ENCODE results near the gene MATN1.

MATN1 gene

DNA sequence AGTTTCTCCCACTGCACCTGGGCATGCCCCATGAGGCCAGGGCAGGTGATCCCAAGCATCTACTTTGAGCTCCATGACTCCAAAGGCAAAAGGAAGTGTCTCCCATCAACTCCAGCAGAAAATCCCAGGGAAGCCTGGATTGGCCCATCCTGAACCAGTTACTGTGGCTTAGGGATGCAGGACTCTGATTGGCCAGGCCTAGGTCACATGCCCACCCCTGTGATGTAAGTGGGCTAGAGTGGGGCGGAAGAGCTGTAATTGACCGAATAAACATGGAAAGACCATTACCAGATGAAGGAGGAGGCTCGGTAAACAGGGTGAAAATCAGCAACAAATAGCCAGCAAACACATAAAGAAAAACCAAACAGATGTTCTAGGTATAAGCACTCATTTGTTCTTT lies 45.2 kb downstream of the MATN1 start:
- no peak for DNase-seq

DNA sequence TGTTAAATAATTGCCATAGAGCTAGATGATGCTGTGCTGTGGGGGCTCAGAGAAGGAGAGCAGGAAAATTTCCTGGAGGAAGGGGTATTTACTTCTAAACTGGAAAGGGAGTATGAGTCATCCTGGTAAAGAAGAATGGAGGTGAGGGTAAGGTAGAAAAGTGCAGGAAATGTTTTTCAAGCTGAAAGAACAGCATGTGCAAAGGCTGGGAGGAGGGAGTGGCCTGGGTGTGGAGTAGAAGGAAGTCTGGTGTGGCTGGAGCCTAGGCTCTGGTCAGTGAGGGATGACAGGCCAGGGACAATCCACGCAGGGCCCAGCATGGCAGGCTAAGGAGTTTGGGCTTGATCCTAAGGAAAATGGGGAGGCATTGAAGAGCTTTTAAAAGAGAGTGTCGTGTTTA lies 45.9 kb downstream of the MATN1 start:
- DNase-seq: no peak

DNA sequence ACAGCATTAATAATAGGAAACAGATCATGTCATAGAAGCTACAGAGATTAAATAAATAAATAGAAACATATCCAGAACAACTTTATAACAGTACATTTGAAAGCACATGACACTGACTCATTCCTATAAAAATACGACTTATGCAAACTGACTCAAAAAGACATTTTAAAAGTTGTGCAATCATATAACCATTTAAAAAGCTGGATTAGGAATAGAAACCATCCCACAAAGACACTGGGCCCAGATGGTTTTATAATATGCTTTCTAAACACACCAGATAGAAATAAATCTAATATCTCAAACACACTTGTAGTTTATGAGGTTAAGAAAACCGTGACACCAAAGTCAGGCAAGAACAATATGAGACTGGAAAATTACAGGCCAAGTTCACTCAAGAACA lies 47.6 kb downstream of the MATN1 start:
- no peak for DNase-seq

DNA sequence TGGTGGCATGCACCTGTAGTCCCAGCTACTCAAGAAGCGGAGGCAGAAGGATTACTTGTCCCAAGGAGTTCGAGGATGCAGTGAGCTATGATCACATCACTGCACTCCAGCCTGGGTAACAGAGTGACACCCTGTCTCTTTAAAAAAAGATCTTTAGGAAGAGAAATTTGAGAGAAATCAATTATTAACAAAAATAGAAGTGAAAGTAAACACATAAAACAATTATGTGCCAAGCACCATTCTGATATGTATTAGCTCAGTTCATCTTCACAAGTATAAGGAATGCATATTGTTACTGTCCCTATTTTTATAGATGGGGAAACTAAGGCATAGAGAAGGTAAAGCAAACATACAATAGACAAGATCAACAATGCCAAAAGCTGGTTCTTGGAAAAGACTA lies 48.1 kb downstream of the MATN1 start:
- no peak for DNase-seq

DNA sequence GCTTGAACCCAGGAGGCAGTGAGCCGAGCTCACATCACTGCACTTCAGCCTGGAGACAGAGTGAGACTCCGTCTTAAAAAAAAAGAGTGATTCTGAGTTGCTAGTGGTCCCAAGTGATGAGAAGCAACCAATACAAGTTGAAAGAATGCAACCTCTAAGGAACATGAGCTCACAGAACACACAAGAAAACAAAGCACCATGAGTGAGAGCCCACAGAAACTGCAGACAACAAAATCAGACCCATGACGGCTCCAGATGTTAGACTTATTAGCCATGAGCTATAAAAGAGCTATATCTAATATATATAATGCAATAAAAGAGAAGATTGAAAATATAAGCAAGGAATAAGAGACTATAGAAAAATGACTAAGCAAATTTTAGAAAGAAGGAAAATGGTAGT lies 50.0 kb downstream of the MATN1 start:
- DNase-seq: no peak

DNA sequence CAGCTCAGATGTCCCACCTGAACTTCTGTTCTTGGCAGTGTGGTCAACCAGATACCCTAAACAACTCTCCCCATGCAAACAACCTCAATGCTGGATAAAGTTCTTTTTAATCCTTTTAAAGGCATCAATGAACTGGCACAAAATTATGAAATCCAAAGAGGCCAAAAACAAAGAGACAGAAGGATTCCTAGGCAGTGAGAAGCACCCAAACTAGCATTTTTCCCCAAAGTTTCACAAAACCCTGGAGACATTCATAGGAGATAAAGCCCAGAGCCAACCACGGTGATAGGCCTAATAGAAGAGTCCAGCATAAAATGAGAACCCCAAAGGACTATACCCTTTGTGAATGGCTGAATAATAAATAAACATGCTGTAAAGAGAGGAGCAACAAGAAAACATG lies 50.7 kb downstream of the MATN1 start:
- no peak for DNase-seq

DNA sequence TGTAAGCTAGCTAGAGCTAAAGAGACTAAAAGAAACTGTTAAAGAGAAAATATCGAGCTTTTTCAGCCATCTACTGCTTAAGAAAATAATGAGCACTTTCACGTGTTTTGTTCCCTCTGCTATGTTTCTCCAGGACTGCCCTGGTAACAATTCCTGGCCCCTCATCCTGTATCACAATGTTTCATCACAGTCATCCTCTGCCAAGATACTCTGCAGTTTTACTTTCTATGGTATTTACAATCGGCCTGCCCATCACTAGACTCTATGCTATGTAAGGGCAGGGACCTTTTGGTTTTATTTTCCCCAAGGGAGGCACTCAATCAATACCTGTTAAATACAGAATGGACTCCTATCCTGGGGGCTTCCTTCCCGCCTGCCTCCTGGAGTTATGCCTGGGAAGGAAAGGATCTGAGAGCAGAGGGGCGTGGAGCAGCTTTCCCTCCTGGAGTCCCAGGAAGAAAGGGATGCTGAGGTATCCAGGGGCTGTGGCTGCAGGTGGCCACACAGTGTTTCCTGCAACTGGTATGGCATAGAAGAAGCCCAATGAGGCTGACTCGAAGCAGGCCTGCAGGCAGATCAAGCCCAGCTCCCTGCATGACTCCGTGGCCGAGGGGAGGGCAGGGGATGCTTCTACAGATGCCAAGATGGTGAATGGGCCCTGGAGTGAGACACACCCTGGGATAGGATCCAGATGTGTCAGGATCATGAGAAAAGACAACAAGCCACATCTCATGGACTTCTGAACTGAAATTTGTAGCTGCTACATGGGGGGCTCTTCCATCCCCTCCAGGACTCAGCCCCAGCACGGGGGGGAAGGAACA lies 52.9 kb downstream of the MATN1 start:
- DNase-seq: no peak

DNA sequence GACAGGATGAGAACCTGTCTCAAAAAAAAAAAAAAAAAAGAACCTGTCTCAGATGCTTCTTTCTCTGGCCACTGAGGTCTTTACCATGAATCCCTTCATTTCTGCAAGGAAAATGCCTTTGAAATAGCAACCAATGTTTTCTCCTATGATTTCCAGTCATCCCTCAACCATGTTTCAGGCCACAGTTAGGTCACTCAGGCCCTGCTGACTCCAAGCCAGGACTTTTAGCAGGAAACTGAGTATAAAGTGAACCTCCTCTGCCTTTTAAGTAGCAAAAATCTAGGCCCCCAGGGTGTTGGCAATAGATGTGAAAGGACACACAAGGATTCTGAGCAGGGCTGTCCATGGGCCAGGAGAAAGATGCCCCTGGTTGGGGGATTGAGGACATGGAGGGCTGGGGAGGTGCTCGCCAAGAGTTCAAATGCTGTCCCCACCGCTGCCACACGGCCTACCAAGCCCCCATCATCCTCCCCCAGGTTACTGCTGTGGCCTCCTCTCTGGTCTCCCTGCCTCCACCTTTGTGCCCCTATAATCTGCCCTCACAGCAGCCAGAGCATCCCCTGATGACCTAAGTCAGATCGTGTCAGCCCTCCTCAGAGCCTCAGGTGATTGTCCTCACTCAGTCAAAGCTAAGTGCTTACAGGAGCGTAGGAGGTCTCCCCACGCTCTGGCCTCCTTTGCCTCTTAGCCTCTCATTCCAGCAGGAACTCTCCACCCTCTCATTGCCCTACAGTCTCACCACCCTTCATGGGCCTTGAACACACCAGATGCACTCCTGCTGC lies 54.6 kb downstream of the MATN1 start:
- DNase-seq: no peak

DNA sequence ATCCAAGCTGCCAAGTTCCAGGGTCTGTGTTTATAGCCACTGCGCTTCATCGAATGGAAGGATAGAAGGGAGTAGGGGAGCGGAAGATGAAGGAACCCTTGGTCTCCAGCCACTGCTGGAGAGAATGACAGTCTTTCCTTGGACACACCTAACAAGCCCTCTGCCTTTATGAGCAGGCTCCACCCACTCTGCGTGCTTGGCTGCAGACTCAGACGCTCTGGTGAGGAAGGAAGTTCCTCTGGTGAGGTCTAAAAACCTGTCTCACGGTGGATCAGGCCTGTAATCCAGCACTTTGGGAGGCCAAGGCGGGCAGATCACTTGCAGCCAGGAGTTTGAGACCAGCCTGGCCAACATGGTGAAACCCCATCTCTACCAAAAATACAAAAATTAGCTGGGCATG lies 55.4 kb downstream of the MATN1 start:
- DNase-seq: no peak

DNA sequence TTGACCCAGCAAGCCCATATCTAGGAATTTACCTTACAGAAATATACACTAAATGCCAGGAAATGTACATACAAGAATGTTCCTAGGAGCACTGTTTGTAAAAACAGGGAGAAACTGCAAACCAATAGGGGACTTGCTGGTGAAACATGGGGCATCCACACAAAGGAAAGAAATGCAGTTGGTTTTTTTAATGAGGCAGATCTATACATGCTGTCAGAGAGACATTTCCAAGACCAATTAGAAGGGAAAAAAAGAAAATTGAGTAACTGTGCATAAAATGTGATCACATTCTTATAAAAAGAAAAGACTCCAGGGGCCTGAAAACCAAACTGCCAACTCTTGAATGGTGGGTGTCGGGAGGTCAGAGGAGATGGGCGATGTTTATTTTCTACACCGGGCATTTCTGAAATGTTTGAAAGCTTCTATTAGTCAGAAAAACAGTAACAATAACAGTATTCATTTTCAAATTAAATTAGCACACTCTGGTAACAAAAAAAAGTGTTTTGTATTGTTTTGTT lies 56.6 kb downstream of the MATN1 start:
- no peak for DNase-seq

DNA sequence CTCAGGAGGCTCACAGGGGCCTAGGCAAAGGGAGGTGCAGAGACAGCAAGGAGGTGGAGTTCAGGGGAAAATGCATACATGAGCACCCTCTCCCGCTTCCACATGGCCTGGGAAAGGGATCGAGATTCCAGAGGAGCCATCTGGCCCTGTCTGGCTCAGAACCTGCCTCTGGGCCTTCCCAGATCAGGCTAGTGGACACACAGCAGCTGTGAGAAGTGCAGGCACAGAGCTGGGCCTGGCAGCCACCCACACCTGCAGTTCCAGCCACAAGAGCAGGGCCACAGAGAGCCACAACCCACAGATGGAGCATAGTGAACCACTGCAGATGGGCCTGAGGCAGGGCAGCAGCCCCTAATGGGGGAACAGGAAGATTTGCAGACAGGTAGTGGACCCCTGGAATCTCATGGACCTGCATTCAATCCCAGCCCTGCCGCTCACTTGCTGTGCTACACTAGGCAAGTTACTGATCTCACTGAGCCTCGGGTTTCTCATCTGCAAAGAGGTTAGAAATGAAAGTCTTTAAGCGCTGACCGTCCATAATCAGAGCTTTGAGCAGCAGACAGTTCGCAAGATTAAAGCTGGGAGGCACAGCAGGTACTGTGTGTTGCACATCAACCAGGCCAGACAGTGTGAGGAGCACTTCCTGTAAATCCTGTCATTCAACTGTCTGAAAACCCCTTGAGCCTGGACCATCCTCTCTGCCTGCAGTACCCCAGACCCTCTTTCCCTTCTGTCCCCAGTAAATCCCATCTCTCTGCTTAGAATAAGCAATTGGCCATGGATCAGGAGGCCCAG lies 58.0 kb downstream of the MATN1 start:
- no peak for DNase-seq

DNA sequence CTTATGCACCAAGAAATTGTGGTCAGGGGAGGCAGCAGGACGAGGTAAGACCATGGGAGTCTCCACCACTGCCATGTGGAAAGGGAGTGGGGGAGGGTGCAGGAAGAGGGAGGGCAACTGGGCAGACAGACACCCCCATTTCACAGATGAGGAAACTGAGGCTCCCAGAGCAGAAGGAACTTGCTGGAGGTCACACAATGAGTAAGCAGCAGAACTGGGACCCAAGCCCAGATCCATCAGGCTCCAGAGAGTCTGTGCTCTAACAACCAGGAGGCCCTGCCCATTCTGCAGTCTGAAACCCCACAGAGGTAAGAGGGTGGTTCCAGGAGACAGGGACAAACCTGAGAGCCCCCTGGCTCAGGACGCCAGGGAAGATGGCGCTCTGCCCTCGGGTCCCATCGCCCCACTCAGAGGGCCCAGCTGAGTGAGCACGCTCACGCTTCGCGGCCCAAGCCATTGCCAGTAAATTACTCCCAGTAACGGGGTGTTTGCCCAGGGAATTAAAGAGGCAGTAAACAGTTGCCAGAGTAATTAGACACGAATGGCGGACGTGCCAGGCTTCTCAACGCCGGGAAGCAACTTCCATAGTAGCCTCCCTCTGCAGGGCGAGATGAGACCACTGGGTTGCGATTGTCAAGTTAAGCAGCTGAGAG lies 59.2 kb downstream of the MATN1 start:
- no peak for DNase-seq

DNA sequence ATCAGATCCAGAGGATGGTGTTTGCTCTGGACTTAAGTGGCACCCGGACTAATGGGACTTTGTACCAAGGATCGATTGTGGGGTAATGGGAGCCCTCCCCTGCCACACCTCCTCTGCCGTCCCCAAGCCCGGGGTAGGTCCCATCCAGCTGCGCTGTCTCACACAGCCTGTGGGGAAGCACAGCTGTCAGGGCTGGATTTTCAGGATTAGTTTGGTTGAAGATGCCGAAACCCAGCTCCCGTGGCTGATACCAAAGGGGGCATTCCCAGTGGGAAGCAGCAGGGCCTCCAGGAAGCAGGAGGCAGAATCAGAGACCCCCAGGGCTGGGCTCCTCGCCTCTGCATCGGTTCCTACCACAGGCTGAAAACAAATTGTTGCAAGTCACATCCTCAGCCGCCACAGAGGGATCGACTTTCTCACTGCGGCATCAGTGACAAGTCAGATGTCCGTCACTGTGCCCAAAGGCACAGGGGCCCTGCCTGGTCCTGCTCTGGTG lies 59.7 kb downstream of the MATN1 start:
- no peak for DNase-seq

DNA sequence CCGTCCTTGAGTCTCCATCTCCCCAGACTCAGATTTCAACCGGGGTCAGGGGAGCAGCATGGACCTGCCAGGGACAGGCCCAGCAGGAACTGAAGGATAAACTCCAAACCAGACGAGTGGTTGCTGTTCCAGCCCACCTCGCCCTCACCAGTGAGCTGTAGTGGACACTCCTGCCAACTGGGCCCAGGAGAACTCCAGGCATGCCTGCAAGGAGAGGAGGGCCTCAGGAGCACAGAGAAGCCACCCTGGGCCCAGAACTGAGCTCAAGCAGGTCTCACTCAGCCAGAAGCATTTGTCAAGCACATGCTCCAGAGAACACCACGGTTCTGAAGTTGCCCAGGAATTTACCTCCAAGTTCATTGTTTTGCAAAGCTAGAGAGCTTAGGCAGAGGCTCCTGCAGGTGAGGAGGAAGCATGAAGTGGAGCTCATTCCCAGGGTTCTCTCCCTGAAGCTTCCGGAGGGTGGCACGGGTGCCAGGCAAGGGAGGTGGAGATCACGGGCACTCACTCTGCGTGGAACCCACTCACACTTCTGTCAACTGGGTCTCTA lies 61.0 kb downstream of the MATN1 start:
- DNase-seq: no peak

DNA sequence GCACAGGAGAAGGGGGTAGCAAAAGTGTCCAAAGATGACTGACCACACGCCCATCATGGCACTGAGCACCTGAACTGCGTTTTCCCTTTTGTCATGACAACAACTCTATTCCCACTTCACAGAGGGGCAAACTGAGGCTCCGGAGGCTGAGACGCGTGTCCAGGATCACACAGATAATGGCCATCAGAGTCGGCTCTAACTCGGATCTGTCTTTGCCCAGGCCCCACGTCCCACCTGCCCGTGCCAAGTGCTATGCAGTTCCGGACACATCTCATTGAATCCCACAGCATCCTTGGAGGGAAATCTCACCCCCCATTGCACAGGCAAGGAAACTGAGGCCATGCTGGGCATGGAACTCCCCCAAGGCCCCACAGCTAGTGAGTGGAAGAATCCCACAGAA lies 62.1 kb downstream of the MATN1 start:
- DNase-seq: no peak
